Measurements from ENCODE around the gene SLC38A3.

GRCh38 chr3:50212502-50212901 lies 7.4 kb downstream of the SLC38A3 start:
- TF ChIP-seq POLR2A (IDR thresholded peaks at IDR 0.05; ENCODE audit: low read depth, low read length): no peak
- TF ChIP-seq, protein P1, sequence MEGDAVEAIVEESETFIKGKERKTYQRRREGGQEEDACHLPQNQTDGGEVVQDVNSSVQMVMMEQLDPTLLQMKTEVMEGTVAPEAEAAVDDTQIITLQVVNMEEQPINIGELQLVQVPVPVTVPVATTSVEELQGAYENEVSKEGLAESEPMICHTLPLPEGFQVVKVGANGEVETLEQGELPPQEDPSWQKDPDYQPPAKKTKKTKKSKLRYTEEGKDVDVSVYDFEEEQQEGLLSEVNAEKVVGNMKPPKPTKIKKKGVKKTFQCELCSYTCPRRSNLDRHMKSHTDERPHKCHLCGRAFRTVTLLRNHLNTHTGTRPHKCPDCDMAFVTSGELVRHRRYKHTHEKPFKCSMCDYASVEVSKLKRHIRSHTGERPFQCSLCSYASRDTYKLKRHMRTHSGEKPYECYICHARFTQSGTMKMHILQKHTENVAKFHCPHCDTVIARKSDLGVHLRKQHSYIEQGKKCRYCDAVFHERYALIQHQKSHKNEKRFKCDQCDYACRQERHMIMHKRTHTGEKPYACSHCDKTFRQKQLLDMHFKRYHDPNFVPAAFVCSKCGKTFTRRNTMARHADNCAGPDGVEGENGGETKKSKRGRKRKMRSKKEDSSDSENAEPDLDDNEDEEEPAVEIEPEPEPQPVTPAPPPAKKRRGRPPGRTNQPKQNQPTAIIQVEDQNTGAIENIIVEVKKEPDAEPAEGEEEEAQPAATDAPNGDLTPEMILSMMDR (IDR thresholded peaks at IDR 0.05; ENCODE audit: extremely low read depth in 1 of 2, insufficient read depth in 1 of 2, low read depth in 1 of 2, low read length in 2 of 2): no peak
- TF ChIP-seq, protein P2, sequence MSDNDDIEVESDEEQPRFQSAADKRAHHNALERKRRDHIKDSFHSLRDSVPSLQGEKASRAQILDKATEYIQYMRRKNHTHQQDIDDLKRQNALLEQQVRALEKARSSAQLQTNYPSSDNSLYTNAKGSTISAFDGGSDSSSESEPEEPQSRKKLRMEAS (IDR thresholded peaks at IDR 0.05; ENCODE audit: insufficient read depth, insufficient read length): no peak
- no peak for TF ChIP-seq MYC (IDR thresholded peaks at IDR 0.05; ENCODE audit: low read depth, low read length)
